Measurements from ENCODE around the gene C1orf185.
"Not testable (repeated sequence)": the region's sequence is repeated elsewhere in the genome, so short reads cannot be mapped to it uniquely, and the experiment has no call there.

Gene C1orf185

DNA sequence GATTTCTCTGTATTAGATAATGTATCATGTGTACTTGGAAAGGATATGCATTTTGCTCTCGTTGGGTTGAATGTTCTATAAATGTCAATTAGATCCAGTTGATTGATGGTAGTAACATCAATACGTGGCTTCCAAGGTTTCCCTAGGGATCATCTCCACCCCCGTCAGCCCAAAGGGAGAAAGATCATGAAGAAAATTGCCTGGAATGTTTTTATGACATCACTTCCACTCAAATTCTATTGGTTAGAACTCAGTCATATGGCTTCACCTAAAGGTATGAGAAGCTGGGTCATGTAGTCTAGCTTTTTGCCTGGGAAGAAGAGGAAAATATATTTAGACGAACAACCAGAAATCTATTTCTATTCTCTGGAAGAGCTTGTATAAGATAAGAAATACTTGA lies at the start of gene C1orf185:
Gene C1orf185 (plus strand): TSS at position 253 of the 400 bp plus-strand sequence. CDS start 6 bp downstream, at position 259.
- DNase-seq (ENCODE audit: low spot score) = no peak

DNA sequence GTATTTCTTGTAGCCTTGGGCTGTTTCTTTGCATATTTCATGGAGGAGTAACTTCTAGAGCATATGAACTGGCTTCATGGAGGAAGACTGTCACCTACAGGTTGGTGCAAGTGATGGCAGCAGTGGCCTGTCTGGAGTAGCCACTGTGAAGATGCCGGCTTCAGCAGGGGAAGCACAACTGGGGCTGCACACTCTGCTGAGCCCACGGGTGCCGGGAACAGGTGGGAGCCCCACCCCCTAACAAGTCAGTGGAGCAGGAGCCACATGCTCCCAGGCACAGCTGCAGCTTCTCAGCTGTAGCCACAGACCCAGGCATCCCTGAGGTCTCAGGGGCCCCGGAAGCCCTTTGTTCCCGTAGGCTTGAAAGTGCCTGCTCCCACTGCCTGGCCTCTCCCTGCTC lies 43.2 kb upstream of the C1orf185 start:
- DNase-seq (ENCODE audit: low spot score) = no peak

DNA sequence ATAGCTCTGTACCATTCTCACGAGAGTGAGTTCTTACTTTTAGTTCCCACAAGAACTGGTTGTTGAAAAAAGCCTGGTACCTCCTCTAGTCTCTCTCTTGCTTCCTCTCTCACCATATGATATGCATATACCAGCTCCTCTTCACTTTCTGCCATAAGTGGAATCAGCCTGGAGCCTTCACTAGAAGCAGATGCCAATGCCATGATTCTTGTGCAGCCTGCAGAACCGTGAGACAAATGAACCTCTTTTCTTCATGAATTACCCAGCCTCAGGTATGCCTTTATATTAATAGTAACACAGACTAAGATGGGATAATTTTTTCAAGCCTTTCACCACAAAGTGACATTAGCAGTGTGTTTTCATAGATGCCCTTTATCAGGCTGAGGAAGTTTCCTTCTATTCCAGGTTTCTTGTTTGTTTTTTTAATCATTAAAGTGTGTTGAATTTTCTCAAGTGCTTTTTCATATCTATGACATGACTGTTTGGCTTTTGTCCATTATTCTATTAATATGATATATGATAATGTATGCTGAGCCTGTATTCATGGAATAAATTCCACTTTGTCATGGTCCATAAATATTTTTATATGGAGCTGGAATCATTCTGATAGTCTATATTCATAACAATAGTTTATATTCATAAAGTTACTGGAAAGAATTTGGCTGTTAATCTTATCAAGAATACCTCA lies 40.7 kb upstream of the C1orf185 start:
- DNase-seq (ENCODE audit: low spot score) = no peak

DNA sequence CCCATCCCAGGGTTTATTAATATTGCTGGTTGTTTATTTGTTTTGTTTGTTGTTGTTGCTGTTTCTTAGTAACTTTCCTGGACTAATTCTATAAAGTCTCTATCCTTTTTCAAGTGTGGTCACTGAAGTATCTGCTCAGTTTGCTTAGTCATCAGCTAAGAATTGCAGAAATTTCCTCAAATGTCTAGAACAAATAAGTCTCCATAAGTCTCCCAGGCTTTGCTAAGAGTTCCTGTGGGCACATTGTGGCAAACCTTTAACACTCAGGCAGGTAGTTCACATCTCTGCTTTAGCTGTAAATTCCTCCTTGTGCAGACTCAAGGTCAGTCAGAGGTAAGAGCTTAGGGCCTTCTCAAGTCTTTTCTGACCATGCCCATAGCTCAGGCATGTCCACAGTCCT lies 38.9 kb upstream of the C1orf185 start:
- DNase-seq (ENCODE audit: low spot score) = peak; percentile 38

DNA sequence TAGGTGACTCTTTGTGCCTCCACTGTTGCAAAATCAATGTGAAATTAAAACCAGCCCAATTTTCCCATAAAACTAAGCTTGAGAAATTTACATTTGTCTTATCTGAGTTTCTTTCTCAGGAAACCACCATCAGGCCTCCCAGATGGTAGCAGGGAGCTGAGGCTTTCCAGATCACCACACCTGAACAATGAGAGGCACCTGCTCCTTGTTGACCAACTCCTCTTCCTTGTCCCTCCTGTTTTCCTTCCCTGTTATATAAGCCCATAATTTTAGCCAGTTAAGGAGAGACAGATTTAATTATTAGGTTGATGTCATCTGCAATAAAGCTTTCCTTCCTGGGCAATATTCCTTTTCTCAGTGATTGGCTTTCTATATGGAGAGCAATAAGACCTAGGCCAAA lies 32.0 kb upstream of the C1orf185 start:
- no peak for DNase-seq (ENCODE audit: low spot score)

DNA sequence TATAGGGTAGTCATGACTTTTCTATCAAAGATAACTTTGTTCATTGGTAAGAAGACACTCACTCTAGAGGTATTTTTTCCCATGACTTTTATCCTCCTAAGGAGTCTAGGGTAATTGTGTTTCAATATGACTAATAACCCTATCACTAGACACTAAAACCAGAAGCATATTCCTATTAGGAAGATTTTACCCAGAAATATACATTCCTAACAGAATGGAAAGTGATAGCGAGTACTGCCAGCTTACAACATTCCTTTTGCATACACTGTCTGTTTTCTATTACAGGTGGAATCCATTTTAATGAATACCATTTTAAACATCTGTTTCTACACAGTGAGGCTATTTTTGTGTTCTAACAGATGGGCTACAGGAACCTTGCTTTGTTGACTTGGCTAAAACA lies 31.4 kb upstream of the C1orf185 start:
- DNase-seq (ENCODE audit: low spot score) = peak; percentile 29

DNA sequence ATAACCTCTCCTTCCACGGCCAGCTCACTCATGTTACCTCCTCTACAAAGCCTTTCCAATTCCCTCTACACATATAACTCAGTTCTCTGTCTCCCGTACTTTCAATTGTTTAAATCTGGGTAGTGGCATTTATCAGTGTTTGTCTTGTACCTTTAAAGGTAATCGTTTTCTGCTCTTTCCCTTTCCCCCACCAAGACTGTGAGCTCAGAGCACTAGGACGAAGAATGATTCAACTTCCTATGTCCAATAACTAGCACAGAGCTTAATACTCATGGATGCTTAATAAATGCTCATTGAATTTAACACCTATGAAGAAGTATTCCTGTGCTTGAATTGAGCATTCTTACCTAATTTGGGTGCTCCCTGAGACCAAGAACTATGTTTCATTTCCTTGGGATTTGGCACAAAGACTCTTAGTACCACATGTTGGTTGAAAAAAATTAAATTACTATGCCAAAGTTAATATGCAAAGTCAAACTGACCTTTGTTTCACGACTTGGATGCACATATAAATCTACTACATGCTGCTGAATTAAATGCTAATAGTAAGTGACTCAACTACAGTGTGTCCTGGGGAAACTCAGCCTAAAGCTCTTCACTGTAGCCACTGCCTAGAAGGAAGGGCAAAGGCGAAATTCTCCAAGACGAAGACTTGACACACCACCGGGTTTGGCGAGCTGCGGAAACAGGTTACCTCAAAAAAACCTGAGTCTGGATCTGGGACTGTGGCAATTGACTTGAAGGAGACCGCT lies 30.6 kb upstream of the C1orf185 start:
- no peak for DNase-seq (ENCODE audit: low spot score)

DNA sequence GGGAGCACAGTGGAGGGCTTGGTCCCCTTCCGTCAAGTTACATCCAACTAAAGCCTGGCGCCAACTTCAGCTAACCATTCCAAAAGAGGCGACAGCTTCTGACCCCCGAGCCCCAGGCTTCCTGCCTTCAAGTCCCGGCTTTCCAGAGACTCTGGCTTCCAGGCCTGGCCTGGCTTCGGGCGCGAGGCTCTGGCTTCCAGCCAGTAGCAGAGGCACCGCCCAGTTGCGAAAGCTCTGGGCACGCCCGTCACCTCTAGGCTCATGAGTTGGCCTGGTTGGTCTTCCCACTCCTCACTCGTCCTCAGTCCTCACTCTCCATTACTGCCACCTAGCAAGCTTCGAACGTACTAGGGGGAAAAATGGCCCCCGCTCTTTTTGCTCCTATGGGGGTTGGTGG lies 30.0 kb upstream of the C1orf185 start:
- DNase-seq (ENCODE audit: low spot score) = no peak

DNA sequence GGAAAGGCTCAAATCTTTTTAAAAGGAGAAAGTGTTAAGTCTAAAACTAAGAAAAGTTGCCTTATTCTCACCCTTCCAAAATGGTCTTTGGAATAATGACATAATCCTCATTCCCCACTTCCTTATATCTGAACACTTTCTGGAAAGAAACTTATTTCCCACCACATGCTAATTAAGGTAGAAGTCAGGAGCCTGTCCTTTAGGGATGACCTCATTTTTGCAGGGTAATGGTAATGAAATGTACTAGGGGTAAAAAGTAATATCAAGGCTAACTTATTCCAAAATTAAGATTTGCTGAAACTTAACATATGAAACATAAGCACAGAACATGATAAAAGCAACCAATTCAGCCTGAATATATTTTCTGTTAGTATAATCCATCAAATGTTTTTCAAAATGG lies 29.4 kb upstream of the C1orf185 start:
- no peak for DNase-seq (ENCODE audit: low spot score)

DNA sequence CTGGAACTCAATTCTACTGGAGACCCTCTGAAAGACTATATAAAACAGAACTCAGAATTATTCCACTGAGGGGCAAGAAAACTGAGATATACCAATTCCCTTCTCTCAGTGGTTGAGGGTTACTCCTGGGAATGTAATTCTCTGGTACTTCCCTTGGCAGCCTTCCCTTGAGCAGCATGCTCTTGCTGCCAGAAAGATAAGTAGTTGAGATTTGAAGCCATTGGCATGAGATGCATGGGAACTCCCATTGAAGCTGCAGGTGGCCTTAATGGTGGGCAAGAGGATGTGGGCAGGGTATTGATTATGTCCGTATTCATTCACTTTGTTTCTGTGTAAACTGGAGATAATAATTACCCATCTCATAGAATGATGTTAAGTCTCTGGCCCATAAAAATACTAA lies 28.6 kb upstream of the C1orf185 start:
- DNase-seq (ENCODE audit: low spot score) = no peak

DNA sequence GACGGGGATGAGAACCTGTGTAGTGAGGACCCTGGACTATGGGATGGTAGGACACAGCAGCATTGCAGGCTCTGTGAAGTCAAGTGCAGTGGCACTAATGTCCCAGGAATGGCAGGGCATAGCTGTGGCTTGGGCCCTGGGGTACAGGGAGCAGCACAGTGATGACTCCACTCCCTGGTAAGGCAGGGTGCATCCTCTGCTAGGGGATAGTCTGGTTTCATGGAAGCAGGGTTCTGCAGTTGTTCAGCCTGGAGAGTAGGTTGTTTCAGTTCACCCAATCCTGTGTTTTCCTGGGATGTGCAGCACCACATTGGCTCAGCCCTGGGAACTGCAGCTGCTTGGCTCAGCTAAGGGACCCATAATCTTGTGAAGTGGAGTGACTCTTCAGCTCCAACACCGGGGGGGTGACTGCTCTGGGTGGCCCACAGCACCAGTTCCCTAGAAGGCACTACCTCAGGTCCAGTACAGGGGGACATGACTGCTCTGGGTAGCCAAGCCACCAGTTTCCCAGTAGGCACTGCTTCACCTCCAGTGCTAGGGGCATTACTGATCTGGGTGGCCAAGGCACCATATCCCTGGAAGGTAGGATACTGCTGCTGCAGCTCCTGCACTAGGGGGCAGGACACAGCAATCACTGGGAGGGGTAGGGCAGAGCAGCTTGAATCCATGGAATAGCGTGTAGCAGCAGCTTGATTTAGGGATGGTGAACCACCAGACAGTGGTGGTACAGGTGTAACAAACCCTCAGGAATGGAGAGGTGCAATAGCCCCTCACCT lies 15.3 kb upstream of the C1orf185 start:
- no peak for DNase-seq (ENCODE audit: low spot score)

DNA sequence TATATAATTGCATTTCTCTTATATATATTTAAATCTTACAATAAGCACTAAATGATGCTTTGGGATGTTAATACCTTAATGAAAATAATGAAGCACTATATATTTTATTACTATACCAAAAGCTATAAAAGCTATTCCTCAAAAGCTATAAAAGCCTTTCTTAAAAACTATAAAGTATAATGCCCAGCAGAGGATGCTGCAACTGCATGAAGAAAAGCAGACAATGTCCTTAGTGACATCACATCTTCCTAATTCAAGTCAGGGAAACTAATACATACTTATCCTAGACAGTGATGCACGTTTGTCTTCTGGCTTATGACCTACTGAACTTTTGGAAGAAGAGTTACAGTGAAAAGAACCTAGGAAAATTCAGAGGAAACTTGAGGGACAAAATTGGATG lies 13.6 kb upstream of the C1orf185 start:
- peak; percentile 21 for DNase-seq (ENCODE audit: low spot score)

DNA sequence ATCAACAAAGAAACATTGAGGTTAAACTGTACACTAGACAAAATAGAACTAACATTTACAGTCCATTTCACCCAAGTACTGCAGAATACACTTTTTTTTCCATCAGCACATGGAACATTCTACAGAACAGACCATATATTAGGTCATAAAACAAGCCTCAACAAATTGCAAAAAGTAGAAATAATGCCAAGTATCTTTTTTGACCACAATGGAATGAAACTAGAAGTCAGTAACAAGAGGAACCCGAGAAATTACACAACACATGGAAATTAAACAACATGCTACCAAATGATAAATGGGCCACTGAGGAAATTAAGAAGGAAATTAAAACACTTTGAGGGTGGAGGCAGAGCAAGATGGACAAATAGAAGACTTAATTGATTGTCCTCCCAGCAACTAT lies 8.4 kb upstream of the C1orf185 start:
- no peak for DNase-seq (ENCODE audit: low spot score)

DNA sequence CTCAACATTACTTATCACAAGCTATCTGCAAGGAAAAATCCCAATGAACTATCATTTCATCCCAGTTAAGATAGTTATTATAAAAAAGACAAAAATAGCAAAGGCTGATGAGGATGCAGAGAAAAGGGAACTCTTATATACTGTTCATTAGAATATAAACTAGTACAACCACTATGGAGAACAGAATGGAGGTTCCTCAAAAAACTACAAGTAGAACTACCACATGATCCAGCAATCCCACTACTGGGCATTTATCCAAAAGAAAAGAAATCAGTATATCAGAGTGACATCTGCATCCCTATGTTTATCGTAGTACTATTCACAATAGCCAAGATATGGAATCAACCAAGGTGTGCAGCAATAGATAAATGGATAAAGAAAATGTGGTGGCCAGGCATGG lies 4.9 kb upstream of the C1orf185 start:
- no peak for DNase-seq (ENCODE audit: low spot score)

DNA sequence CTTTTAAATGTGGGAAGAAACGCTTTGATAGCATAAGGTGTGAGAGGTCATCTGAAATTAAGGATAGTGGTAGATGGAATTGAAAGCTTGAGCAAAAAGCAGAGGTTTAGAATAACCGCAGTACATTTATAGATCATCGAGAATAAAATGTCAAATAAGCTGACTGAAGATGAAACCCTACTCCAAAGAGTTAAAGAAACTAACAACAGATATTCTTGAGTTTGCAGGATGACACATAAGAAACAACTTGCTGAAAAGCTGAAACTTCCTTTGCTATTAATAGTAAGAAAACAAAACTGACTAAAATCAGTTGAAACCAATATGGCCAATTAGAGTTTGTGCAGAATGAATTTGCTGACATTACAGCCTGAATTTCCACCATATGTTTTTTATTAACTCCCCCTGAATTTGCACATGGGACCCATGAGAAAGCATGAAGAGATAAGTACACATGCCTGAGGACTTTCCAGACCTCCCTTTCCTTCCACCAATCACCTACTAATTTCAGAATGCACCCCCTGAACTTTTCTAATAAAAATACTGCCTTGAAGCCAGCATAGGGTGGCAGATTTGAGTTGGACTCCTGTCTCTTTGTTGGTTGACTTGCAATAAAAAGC lies 1.7 kb upstream of the C1orf185 start:
- no peak for DNase-seq (ENCODE audit: low spot score)

DNA sequence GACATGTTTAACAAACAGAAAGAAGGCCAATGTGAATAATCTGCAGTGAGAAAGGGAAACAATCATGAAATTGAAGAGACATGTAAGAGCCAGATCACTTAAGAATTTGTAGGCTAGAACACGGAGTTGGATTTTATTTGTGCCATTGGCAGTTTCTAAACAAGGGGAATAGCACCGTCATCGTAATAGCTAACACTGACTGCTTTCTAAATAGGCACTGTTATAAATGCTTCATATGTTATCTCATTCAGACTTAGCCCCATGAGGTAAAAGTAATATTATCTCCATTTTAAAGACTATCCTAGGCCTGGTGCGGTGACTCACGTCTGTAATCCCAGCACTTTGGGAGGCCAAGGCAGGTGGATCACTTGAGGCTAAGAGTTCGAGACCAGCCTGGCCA lies 12.1 kb downstream of the C1orf185 start:
- no peak for DNase-seq (ENCODE audit: low spot score)

DNA sequence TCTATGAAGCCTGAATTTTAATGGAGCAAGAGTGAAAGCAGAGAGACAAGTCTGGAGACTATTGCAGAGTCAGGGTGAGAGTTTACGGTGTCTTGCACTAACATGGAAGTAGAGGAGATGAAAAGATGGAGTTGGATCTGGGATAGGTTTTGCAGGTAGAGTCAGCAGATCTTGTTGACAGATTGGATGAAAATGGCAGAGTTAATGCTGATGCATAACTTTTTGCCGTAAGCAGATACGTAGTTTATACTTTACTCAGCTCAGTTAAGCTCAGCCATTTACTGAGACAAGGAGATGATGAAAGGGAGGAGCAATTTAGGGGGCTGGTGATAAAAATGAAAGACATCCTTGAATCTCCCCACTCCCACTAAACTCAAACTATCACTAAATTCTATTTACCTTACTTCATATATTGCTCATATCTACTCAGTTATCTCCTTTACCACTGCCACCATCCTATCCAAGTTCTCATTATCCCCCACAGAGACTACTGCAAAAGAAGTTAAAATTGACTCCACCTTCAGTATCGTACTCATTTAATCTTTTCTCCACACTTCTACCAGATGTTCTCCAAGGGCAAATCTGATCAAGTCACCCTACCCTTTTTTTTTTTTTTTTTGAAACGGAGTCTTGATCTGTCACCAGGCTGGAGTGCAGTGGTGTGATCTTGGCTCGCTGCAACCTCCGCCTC lies 13.8 kb downstream of the C1orf185 start:
- DNase-seq (ENCODE audit: low spot score) = no peak

DNA sequence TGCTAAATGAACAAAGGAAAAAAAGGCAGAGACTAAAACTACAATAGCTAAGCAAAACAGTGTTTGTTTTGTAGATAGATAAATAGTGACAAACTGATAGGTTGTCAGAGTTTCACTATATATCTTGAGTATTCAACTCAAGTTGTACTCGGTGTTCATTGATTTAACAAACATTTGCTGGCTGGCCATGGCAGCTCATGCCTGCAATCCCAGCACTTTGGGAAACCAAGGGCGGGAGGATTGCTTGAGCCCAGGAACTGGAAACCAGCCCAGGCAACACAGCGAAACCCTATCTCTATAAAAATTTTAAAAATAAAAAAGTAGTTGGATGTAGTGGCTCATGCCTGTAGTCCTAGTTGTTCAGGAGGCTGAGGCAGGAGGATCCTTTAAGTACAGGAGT lies 17.3 kb downstream of the C1orf185 start:
- no peak for DNase-seq (ENCODE audit: low spot score)

DNA sequence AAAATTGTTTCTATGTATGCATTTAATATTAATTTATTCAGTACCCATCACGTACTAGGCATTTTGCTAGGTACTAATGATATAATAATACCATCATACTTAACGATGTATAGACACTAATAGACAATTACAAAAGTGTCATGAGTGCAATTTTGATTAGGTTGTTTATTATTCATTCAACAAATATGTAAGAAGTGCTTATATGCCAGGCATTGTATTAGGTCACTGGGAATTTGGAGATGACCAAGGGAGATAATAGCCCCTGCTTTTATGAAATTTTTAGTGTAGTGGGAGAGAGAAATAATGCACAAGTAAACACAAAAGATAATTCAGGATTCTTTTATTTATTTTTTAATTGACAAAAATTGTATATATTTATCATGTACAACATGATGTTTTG lies 18.6 kb downstream of the C1orf185 start:
- DNase-seq (ENCODE audit: low spot score) = no peak

DNA sequence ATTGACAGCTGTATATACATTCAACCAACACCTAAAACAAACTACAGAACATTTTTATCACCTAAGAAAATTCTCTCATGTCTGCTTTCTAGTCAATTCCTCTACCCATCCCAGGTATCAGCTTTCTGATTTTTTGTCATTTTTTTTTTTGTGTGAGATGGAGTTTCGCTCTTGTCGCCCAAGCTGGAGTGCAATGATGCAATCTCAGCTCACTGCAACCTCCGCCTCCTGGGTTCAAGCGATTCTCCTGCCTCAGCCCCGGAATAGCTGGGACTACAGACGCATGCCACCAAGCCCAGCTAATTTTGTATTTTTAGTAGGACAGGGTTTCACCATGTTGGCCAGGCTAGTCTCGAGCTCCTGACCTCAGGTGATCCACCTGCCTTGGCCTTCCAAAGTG lies 25.1 kb downstream of the C1orf185 start:
- not testable (repeated sequence) for DNase-seq (ENCODE audit: low spot score)

DNA sequence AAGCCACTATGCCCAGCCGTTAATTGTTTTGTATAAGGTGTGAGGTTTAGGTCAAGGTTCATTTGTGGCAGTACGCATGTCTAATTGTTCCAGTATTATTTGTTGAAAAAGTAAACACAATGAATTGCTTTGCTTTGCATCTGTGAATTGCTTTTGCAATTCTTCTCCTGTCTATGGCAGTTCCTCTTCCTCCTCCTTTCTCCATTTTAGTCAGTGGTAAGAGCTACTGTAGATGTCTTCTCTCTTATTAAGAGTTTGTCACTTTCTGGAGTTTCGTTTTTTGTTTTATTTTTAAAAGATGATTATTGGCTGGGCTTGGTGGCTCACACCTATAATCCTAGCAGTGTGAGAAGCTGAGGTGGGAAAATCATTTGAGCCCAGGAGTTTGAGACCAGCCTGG lies 29.2 kb downstream of the C1orf185 start:
- DNase-seq (ENCODE audit: low spot score) = no peak

DNA sequence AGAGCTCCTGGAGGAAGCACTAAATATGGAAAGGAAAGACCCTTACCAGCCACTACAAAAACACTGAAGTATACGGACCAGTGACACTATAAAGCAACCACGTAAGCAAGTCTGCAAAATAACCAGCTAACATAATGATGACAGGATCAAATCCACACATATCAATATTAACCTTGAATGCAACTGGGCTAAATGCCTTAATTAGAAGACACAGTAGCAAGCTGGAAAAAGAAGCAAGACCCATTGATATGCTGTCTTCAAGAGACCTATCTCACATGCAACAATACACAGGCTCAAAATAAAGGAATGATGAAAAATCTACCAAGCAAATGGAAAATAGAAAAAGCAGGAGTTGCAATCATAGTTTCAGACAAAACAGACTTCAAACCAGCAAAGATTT lies 31.0 kb downstream of the C1orf185 start:
- no peak for DNase-seq (ENCODE audit: low spot score)

Data from RKO (cell line).